Measurements from ENCODE around the gene PHF21B. TPM values are rescaled to one million over a fixed set of nuclear protein-coding genes. Genes with fewer than 3 reads are reported as not detected.

PHF21B gene
- total and polyA plus RNA-seq, 12 donors = 0.30 to 4.4 (median 1.8) TPM

DNA sequence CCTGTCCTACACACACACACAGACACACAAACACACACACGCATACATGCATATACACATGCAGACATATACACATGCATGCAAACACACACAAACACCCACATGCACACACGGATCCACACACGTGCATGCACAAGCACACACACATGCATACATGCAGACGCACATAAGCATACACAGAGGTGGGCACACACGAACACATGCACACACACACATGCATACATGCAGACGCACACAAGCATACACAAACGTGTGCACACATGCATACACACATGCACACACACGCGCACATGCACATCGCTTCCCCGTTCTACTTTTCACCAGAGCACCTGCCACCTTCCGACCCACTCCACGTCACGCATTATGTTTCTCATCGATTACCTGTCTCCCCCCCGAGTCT is 13.2 kb downstream of the PHF21B start:
- intact Hi-C loops (cut with DNase I) = no loop called here
- no peaks in the 10 kb centered on the region for H3K9me3 ChIP-seq (replicated peaks in 1 of 3)
- no peak overlapping the region for H3K4me3 ChIP-seq
- TF ChIP-seq, protein P1, sequence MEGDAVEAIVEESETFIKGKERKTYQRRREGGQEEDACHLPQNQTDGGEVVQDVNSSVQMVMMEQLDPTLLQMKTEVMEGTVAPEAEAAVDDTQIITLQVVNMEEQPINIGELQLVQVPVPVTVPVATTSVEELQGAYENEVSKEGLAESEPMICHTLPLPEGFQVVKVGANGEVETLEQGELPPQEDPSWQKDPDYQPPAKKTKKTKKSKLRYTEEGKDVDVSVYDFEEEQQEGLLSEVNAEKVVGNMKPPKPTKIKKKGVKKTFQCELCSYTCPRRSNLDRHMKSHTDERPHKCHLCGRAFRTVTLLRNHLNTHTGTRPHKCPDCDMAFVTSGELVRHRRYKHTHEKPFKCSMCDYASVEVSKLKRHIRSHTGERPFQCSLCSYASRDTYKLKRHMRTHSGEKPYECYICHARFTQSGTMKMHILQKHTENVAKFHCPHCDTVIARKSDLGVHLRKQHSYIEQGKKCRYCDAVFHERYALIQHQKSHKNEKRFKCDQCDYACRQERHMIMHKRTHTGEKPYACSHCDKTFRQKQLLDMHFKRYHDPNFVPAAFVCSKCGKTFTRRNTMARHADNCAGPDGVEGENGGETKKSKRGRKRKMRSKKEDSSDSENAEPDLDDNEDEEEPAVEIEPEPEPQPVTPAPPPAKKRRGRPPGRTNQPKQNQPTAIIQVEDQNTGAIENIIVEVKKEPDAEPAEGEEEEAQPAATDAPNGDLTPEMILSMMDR (IDR thresholded peaks at IDR 0.05) = no peak
- no peak for TF ChIP-seq POLR2A (IDR thresholded peaks at IDR 0.05)
- no peaks in the 10 kb centered on the region for H3K4me1 ChIP-seq (replicated peaks in 1 of 2)
- WGBS, 4 donors = 92 to 97% (median 94%) methylated on average over 16 of the region's 16 CpGs
- DNase-seq = no peak
- no peaks in the 10 kb centered on the region for H3K27me3 ChIP-seq
- no peak overlapping the region for H3K27ac ChIP-seq
- H3K36me3 ChIP-seq (replicated peaks in 1 of 2) = no peaks in the 10 kb centered on the region

DNA sequence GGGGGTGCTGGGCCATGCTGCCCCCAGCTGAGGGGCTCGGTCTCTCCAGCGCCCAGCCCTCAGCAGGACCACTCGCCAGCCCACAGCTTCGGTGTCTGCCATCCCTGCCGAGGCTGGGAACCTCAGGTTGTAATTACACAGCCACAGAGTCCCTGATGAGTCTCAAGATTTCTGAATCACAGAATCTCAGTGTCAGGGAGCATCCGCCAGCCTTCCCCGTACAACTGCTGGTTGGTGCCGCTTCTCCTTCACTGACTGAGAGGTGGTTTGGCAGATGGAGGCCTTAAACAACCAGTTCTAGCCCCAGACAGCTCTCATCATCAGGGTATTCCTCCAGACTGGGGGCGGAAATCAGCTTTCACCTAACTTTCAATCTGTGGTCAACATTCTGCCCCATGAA is 13.7 kb downstream of the PHF21B start:
- 88 to 100% (median 91%) methylated on average over 1 to 9 of the region's 9 CpGs for WGBS, 4 donors
- H3K27ac ChIP-seq = no peak overlapping the region
- TF ChIP-seq, protein P1 (IDR thresholded peaks at IDR 0.05) = no peak
- TF ChIP-seq POLR2A (IDR thresholded peaks at IDR 0.05) = no peak
- H3K36me3 ChIP-seq (replicated peaks in 1 of 2) = no peaks in the 10 kb centered on the region
- H3K4me3 ChIP-seq = no peak overlapping the region
- intact Hi-C loops (cut with DNase I) = no loop called here
- no peaks in the 10 kb centered on the region for H3K27me3 ChIP-seq
- DNase-seq = no peak
- H3K9me3 ChIP-seq (replicated peaks in 1 of 3) = no peaks in the 10 kb centered on the region
- no peaks in the 10 kb centered on the region for H3K4me1 ChIP-seq (replicated peaks in 1 of 2)

DNA sequence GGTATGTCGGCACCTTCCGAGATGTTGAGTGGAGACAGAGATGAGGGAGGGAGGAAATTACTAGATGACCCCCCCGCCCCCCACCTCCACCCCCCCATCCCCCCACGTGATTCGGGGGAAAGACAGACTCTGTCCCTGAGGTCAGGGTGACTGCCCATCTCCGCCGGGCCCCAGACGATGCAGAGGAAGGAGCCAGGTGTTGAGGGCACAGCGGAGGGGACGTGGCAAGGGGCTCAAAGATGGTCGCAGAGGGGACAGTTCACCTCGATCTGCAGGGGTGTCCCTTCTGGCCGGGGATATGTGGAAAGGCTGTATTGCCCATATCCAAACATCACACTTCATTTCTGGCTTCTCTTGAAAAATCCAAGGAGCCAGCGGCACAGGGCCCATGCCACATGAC is 14.1 kb downstream of the PHF21B start:
- no peak for DNase-seq
- intact Hi-C loops (cut with DNase I) = no loop called here
- no peaks in the 10 kb centered on the region for H3K36me3 ChIP-seq (replicated peaks in 1 of 2)
- H3K4me1 ChIP-seq (replicated peaks in 1 of 2) = no peaks in the 10 kb centered on the region
- WGBS, 4 donors = 77 to 80% (median 79%) methylated on average over 13 to 14 of the region's 14 CpGs
- TF ChIP-seq, protein P1 (IDR thresholded peaks at IDR 0.05) = no peak
- TF ChIP-seq POLR2A (IDR thresholded peaks at IDR 0.05) = no peak
- H3K27me3 ChIP-seq = no peaks in the 10 kb centered on the region
- no peak overlapping the region for H3K4me3 ChIP-seq
- H3K9me3 ChIP-seq (replicated peaks in 1 of 3) = no peaks in the 10 kb centered on the region
- H3K27ac ChIP-seq = no peak overlapping the region

DNA sequence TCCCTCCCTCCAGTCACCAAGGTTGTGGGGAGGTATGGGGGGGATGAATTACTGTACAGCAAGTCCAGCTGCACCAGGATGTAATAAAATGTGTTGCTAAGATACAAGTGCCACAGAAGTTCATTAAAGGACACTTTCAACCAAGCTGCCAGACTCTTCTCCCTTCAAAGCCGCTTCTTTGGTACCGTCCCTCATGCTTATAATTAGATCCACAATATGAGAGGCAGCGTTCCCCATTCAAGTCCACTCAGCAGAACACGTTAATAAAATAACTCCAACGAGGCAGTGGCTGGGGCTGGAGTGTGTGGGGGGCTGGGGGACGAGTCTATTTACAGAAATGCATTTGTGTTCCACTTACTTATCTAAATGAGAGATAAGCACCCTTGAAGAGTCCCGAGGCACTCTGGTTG is 14.7 kb downstream of the PHF21B start:
- H3K27me3 ChIP-seq = no peaks in the 10 kb centered on the region
- DNase-seq = no peak
- intact Hi-C loops (cut with DNase I) = no loop called here
- H3K9me3 ChIP-seq (replicated peaks in 1 of 3) = no peaks in the 10 kb centered on the region
- H3K4me3 ChIP-seq = no peak overlapping the region
- H3K4me1 ChIP-seq (replicated peaks in 1 of 2) = no peaks in the 10 kb centered on the region
- H3K36me3 ChIP-seq (replicated peaks in 1 of 2) = no peaks in the 10 kb centered on the region
- H3K27ac ChIP-seq = no peak overlapping the region
- 47 to 66% (median 59%) methylated on average over 7 of the region's 7 CpGs for WGBS, 4 donors
- TF ChIP-seq, protein P1 (IDR thresholded peaks at IDR 0.05) = no peak
- no peak for TF ChIP-seq POLR2A (IDR thresholded peaks at IDR 0.05)
